Activated naive CD8-positive, alpha-beta T cell (primary cell): ENCODE measurements around the gene SCUBE2.
"Not testable (repeated sequence)": the region's sequence is repeated elsewhere in the genome, so short reads cannot be mapped to it uniquely, and the experiment has no call there.

ENCODE experiments used
- H3K27ac Mint-ChIP-seq: one replicate; pipeline ENCODE4 v1.8.0; 2021; ENCODE audit warnings: mixed read lengths
- H3K27me3 Mint-ChIP-seq: one replicate; pipeline ENCODE4 v1.8.0; 2021; ENCODE audit warnings: mixed read lengths
- H3K36me3 Mint-ChIP-seq: one replicate; pipeline ENCODE4 v1.8.0; 2021; ENCODE audit warnings: mixed read lengths
- H3K4me1 Mint-ChIP-seq: one replicate; pipeline ENCODE4 v1.8.0; 2021; ENCODE audit warnings: low read depth, mixed read lengths
- H3K4me3 Mint-ChIP-seq: one replicate; pipeline ENCODE4 v1.8.0; 2021; ENCODE audit warnings: mild to moderate bottlenecking, mixed read lengths
- H3K9me3 Mint-ChIP-seq: one replicate; pipeline ENCODE4 v1.8.0; 2021; ENCODE audit warnings: low read depth, mixed read lengths

Gene SCUBE2

DNA sequence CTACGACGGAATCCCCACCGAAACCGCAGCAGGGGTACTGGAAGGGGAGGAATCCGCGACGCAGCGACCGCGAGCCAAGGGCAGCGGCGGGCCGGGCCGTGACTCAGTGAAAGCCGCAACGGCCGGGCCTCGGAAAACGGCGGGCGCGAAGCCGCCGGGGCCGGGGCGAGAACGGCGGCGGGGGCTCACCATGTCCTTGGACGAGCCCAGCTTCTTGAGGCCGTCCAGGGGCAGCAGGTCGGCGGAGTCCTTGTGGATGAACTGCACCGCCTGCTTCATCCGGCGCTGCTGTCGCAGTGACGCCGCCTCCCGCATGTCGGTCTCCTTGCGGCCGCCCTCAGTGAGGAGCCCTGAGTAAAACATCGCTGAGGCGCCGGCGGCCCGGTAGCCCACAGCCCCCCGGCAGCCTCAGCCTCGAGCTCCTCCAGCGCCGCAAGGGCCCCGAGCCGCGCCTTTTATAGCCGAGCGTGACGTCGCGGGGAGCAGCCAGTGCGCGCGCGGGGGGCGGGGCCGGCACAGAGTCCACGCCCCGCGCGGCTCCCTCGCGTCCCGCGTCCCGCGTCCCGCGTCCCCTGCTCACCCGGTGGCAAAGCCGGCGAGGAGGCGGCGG is 87.7 kb downstream of the SCUBE2 start, which contains the start of gene NRIP3:
Gene NRIP3, minus strand, starts transcription at position 429 of the 610 bp plus-strand sequence. Its CDS starts 66 bp downstream, at position 363.
- Mint-ChIP-seq H3K36me3 (no peaks in the 10 kb centered on the region), H3K27ac (peak within 1 kb of the TSS; percentile 54), H3K4me1 (peaks cover 27% of the 10 kb centered on the region), H3K9me3 (no peaks in the 10 kb centered on the region), H3K4me3 (peak within 1 kb of the TSS; percentile 83), H3K27me3 (peaks cover 21% of the 10 kb centered on the region)

DNA sequence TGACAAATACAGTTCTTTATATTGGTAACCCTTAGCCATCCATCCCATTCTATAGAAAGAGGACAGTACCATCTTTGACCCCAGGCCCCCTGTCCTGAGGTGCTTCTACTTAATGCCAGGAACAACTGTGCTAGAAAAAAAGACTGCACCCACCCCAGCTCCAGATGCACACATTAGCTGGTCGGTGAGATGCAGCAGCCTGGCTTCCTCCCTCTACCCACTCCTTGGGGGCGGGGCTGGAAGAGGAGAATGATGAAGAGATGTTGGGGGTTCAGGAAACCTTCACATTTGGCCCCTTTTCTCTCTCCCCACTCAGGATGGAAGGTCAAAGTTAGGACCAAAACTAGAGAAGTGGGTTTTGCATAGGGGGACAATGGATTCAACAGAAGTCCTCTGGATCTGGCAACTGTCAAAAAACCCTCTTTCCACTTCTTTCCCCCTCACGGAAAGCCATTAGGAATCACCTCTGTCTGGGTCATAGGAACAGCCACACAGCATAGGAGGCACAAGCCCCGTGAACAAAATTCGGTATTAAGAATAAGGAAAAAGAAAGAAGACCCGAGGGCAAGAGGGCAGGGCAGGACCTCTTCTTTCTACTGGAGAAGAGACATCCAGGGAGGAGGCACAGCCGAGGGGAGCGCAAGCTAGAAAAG is 88.4 kb downstream of the SCUBE2 start:
- Mint-ChIP-seq H3K4me1 (peaks cover 27% of the 10 kb centered on the region), H3K36me3 (no peaks in the 10 kb centered on the region), H3K27me3 (peaks cover 25% of the 10 kb centered on the region), H3K9me3 (no peaks in the 10 kb centered on the region), H3K27ac (peak overlapping the region; percentile 54), H3K4me3 (peak overlapping the region; percentile 83)

DNA sequence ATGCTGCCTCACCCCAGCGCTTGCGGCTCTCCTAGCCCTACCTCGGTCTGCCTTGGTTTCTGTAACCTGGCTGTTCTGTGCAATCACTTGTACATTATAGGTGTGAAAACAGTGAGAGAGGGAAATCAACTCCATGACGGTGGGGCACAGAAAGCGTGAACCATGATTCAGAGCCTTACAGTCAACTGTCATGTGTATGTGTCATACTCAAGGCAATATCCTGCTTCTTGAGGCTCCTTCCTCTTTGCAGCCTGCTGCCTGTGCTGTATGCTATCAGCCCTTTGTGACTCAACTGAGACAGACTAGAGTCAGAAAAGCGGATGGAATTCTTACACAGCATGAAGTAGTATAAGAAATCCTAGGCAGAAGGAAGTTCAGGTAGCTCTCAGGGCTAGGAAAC is 89.7 kb downstream of the SCUBE2 start:
- peaks cover 27% of the 10 kb centered on the region for H3K27me3 Mint-ChIP-seq
- H3K4me3 Mint-ChIP-seq: peak overlapping the region; percentile 67
- no peaks in the 10 kb centered on the region for H3K36me3 Mint-ChIP-seq
- H3K9me3 Mint-ChIP-seq: no peaks in the 10 kb centered on the region
- H3K27ac Mint-ChIP-seq: peak overlapping the region; percentile 46
- H3K4me1 Mint-ChIP-seq: peaks cover 27% of the 10 kb centered on the region

DNA sequence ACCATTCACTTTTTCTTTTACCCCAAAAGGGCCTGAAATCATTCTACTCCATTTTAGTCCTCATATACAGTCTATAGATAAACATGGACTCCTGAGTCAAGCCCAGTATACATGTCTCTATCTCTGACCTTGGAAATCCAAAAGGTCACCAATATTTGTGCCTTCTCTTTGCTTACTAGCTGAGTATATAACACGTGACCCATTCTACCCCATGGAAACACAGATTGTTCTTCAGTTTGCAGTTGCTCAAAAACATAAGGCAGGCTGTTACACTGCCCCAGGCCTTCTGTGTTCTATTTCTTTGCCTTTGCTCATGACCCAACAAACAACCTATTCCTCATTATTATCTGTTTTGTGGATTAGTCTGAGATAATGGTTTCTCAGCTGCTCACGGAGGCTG is 93.4 kb downstream of the SCUBE2 start:
- Mint-ChIP-seq H3K9me3 (no peaks in the 10 kb centered on the region), H3K27ac (no peak overlapping the region), H3K4me3 (no peak overlapping the region), H3K27me3 (peaks cover 26% of the 10 kb centered on the region), H3K4me1 (peaks cover 18% of the 10 kb centered on the region), H3K36me3 (no peaks in the 10 kb centered on the region)

DNA sequence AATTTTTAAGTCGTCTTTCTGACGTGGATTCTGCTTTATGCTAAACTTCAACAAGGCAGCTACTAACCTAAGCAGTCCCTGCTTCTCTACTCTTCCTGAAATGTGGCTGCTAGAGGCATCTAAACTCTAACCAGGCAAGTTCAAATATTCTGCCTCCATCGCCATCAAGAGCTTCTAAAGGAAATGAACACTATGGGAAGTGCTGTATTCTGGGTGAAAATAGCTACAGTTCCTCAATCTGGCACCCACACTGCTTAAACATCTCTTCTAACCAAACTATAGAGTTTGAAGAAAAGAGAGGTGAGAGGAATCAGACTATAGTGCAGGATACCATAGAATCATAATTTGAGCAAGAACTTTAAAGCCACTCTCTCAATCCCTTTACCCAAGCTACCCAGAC is 93.9 kb downstream of the SCUBE2 start:
- Mint-ChIP-seq H3K4me1 (peaks cover 13% of the 10 kb centered on the region), H3K27ac (no peak overlapping the region), H3K4me3 (no peak overlapping the region), H3K36me3 (no peaks in the 10 kb centered on the region), H3K27me3 (peaks cover 26% of the 10 kb centered on the region), H3K9me3 (no peaks in the 10 kb centered on the region)

DNA sequence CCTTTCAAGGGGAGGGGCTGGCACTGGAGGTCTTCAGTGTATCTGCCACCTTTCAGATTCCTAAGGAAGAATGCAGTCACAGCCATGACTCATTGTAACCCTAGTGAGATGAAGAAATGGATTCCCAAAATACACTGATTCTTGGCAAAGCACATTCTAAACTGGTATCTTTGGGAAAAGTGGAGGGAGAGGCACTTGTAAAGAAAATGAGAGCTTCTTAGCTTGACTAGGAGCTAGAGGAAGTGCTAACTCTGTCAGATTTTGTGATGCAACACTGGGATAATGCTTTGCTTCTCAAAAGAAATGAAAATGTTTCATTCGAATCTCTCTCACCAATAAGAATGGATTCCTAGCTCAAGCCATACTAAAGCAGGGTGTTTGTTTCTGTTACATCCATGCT is 101.9 kb downstream of the SCUBE2 start:
- Mint-ChIP-seq H3K4me1 (no peaks in the 10 kb centered on the region), H3K27me3 (peaks cover 25% of the 10 kb centered on the region), H3K27ac (no peak overlapping the region), H3K36me3 (peaks cover 2% of the 10 kb centered on the region), H3K4me3 (no peak overlapping the region), H3K9me3 (no peaks in the 10 kb centered on the region)

DNA sequence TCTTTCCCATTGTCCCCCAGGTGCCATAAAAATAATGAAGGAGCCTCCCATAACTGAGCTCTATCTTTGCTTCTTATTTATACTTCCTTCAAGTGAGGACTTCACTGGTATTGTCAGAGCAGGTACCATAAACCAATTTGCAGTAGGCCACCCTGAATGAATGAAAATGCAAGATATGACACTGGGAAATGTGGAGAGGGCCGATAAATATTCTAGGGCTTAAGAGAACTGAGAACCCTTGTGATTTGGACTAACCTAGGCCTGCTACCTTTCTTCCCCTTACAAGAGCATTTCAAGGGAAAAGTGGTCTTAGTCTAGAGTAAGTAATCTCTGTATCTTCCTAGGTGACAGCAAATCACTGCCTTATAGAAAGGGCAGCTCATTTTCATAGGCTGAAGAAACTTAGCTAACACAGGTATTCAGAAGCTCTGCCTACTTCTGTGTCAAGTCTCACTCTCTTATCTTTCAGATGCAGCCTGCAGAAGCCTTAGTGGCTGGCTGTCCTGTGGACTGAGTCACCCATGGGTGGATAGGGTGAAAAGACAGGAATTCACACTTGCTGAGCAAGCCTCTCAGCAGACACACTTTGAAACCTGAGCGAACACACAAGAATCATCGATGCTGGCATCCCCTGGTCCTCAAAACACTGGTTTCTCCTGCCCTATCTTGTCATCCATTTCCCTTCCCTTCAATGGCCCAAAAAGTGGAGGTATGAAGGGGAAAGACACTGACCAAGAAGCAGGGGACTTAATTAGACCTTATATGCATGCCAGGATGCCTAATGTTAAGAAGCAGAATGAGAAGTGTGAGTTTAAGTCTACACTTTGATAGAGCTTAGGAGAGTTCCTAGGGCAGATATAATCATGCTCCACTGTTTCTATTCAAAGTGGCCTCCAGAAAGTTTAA is 102.8 kb downstream of the SCUBE2 start:
- H3K27ac Mint-ChIP-seq: no peak overlapping the region
- H3K9me3 Mint-ChIP-seq: no peaks in the 10 kb centered on the region
- peaks cover 25% of the 10 kb centered on the region for H3K27me3 Mint-ChIP-seq
- H3K36me3 Mint-ChIP-seq: peaks cover 2% of the 10 kb centered on the region
- no peaks in the 10 kb centered on the region for H3K4me1 Mint-ChIP-seq
- H3K4me3 Mint-ChIP-seq: no peak overlapping the region

DNA sequence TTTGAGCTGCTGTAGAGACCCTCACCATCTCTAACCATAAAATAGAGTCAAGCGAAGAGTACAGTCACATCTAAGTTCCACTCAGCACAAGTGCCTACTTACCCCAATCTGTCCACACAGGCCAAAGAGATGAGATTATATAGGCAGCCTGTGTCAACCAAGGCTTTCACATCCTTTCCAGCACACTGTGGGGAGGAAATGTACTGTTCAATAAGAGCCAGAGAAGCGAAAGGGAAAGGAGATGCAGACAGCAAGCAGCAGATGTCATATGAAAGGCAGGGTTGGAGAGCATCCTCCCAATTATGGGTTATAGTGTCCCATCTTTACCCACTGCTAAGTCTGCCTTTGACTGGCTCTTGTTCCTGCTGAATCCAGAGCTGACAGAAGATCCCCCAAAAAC is 104.0 kb downstream of the SCUBE2 start:
- Mint-ChIP-seq H3K27me3 (peaks cover 25% of the 10 kb centered on the region), H3K4me1 (no peaks in the 10 kb centered on the region), H3K4me3 (no peak overlapping the region), H3K9me3 (no peaks in the 10 kb centered on the region), H3K27ac (no peak overlapping the region), H3K36me3 (peaks cover 2% of the 10 kb centered on the region)

DNA sequence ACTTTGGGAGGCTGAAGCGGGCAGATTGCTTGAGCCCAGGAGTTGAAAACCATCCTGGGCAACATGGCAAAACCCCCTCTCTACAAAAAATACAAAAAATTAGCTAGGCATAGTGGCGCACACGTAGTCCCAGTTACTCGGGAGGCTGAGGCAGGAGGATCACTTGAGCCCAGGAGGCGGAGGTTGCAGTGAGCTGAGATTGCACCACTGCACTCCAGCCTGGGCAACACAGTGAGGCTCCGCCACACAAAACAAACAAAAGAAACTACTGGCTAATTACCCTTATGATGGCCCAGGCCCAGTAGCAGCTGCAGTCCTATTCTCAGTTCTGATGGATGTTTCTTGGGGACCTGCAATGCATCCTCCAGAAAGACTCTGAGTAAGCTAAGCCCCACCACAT is 104.6 kb downstream of the SCUBE2 start:
- not testable (repeated sequence) for H3K4me1 Mint-ChIP-seq, H3K4me3 Mint-ChIP-seq, H3K27ac Mint-ChIP-seq, H3K9me3 Mint-ChIP-seq, H3K36me3 Mint-ChIP-seq
- peaks cover 21% of the 10 kb centered on the region for H3K27me3 Mint-ChIP-seq

DNA sequence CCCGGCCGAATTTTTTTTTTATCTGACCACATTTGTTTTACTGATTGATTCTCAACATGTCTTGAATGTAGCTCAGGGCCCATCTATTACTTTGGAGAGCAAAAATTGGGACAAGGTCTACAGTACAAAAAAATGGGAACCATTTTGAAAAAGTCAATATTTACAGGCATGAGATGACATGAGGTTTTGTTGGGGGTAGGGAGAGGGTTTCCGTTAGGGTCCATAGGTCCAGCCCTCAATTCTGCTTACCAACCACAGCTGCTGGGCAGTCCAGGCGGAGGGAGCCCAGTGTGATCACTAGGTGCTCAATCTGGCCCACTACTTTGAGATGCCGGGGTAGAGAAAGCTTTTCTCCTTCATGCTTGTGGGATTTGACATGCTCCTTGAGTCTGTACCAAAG is 105.9 kb downstream of the SCUBE2 start:
- peaks cover 2% of the 10 kb centered on the region for H3K36me3 Mint-ChIP-seq
- H3K27ac Mint-ChIP-seq: no peak overlapping the region
- H3K4me1 Mint-ChIP-seq: no peaks in the 10 kb centered on the region
- H3K9me3 Mint-ChIP-seq: no peaks in the 10 kb centered on the region
- no peak overlapping the region for H3K4me3 Mint-ChIP-seq
- H3K27me3 Mint-ChIP-seq: peaks cover 18% of the 10 kb centered on the region

DNA sequence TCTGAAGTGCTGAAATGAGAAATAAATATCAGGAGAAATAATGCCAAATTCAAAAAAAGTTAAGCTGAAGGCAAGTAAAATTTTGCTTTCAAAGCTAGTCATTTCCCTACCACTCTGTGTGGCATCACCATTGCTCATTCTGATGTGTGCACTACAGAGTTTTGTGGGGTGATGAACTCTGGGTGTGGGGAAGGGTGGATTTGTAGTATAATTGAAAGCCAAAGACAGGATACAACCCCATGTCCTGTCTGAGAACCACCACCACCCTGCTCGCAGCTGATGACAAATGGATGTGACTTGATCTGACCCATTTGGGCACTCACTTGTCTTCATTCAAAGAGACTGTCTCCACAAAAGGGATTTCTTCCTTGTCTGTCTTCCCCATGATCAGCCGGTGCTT is 107.8 kb downstream of the SCUBE2 start:
- Mint-ChIP-seq H3K9me3 (no peaks in the 10 kb centered on the region), H3K27ac (no peak overlapping the region), H3K27me3 (peaks cover 4% of the 10 kb centered on the region), H3K4me3 (no peak overlapping the region), H3K36me3 (no peaks in the 10 kb centered on the region), H3K4me1 (no peaks in the 10 kb centered on the region)

DNA sequence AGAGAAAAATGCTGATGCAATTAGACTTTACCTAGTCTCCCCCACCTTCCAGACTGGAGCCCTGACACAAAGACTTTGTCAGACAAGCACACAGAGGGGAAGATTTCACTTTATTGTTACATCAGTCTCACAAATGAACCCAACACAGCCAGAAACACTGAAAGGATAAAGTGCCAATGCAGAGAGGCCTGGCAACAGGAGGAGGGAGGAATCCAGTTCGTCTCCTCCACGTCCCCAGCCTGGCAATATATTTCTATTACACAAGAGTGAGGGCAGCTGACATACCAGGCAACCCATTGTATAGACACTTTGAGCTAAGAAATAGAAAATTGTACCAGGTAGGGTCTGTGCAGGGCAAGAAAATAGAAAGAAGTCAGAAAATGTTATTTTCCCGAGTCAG is 110.9 kb downstream of the SCUBE2 start:
- H3K4me1 Mint-ChIP-seq: no peaks in the 10 kb centered on the region
- no peak overlapping the region for H3K27ac Mint-ChIP-seq
- no peak overlapping the region for H3K4me3 Mint-ChIP-seq
- H3K9me3 Mint-ChIP-seq: no peaks in the 10 kb centered on the region
- H3K27me3 Mint-ChIP-seq: no peaks in the 10 kb centered on the region
- H3K36me3 Mint-ChIP-seq: no peaks in the 10 kb centered on the region

DNA sequence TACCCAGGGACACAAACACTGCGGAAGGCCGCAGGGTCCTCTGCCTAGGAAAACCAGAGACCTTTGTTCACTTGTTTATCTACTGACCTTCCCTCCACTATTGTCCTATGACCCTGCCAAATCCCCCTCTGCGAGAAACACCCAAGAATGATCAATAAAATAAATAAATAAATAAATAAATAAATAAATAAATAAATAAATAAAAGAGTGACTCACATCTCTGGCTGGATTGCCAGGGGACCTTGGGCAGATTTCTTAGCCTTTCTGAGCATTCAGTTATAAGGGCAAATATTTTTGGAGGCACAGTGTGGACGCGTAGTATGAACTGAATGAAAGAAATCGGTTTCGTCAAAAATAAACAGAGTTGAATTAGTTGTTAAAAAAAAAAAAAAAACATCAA is 112.0 kb downstream of the SCUBE2 start:
- not testable (repeated sequence) for H3K27ac Mint-ChIP-seq, H3K27me3 Mint-ChIP-seq, H3K36me3 Mint-ChIP-seq, H3K4me1 Mint-ChIP-seq, H3K4me3 Mint-ChIP-seq, H3K9me3 Mint-ChIP-seq

DNA sequence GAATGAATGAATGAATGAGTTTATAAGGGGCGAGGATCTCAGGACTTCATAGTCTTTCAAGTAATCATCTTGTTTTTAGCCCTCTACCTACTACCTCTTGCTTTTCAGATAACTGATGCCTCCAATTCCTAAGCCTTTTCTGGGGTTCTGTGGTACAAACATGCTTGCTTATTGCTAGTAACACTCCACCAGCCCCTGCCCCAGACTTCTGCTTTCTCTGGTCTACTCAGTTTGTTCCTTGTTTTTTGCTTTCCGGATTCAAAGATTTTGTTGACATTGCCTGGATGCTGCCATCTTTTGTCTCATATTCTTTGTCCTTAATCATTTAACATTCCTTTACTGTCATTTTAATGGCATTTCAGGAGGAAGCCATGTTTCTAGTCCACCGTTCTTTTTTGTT is 118.3 kb downstream of the SCUBE2 start:
- H3K9me3 Mint-ChIP-seq: no peaks in the 10 kb centered on the region
- no peak overlapping the region for H3K27ac Mint-ChIP-seq
- no peak overlapping the region for H3K4me3 Mint-ChIP-seq

DNA sequence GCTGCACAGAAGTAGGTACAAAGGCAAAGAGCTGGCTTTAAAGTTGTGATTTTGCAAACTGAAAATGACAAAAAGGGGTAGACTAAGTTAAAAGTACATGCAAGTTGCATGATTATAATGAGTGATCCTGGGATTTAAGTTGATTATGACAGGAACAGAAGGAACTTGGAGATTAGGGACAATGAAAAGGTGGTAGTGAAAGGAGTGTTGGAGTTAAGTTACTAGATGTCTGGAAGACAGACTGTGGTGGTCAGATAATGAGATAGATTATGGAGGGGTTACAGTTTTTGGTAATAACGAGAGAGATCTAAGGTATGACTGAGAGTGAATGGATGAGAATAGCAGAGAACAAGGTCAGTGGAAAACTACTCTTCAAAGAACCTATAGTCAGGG is 119.5 kb downstream of the SCUBE2 start:
- Mint-ChIP-seq H3K9me3 (no peaks in the 10 kb centered on the region), H3K27me3 (no peaks in the 10 kb centered on the region), H3K36me3 (peaks cover 3% of the 10 kb centered on the region), H3K27ac (no peak overlapping the region), H3K4me3 (no peak overlapping the region), H3K4me1 (no peaks in the 10 kb centered on the region)

More for the DNA sequence above, 118.3 kb downstream of the SCUBE2 start:
- no peaks in the 10 kb centered on the region for H3K4me1 Mint-ChIP-seq
- no peaks in the 10 kb centered on the region for H3K36me3 Mint-ChIP-seq
- no peaks in the 10 kb centered on the region for H3K27me3 Mint-ChIP-seq
